GM12801 (cell line): ENCODE results near the gene CRAMP1.

Experiments
- CTCF ChIP-seq: IDR thresholded peaks from one replicate; pipeline ENCODE4 v1.5.1; 2011; ENCODE audit warnings: control low read depth; ENCODE audit not compliant: insufficient read length; ENCODE audit errors: extremely low read depth

Gene CRAMP1

GRCh38 chr16:1614456-1615102 lies 2.4 kb downstream of the CRAMP1 start:
- TF ChIP-seq CTCF: no peak

GRCh38 chr16:1615761-1616160 lies 3.6 kb downstream of the CRAMP1 start:
- TF ChIP-seq CTCF: no peak

GRCh38 chr16:1619976-1620375 lies 7.8 kb downstream of the CRAMP1 start:
- TF ChIP-seq CTCF: no peak

- TF ChIP-seq CTCF: no peak
Observed at GRCh38 chr16:1620391-1620790, 8.2 kb downstream of the CRAMP1 start.

- no peak for TF ChIP-seq CTCF
Observed at GRCh38 chr16:1621851-1622250, 9.7 kb downstream of the CRAMP1 start.

- no peak for TF ChIP-seq CTCF
Observed at GRCh38 chr16:1626327-1626726, 14.2 kb downstream of the CRAMP1 start.

- no peak for TF ChIP-seq CTCF
Observed at GRCh38 chr16:1626776-1627175, 14.6 kb downstream of the CRAMP1 start.
